Measurements from ENCODE around the gene TIMM17A. TPM values are rescaled to one million over a fixed set of nuclear protein-coding genes. Genes with fewer than 3 reads are reported as not detected.

The TIMM17A gene
- total RNA-seq, 6 experiments from 2014 or later: 26.5 to 44.1 (median 38.1) TPM

DNA sequence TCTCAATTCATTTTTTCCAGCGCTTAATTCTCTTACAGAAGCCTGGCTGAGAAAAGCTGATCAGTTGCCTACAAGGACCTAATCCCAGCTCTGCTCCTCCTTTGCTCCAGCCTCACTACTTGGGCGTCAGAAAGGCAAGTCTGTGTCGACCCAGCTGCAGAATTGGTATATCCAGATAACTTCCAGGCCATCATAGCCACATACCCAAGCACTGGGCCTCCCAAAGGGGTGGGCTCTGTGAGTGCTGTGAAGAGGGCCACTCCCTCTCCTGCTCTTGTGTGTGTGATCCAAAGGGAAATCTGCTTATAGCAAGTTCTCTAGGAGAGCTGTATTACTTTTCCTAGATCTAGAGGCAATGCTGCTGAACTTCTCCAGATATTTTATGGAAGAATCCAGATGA lies 27.0 kb upstream of the TIMM17A start:
- H3K36me3 ChIP-seq: no peaks in the 10 kb centered on the region
- no peaks in the 10 kb centered on the region for H3K4me1 ChIP-seq
- TF ChIP-seq, protein P1, sequence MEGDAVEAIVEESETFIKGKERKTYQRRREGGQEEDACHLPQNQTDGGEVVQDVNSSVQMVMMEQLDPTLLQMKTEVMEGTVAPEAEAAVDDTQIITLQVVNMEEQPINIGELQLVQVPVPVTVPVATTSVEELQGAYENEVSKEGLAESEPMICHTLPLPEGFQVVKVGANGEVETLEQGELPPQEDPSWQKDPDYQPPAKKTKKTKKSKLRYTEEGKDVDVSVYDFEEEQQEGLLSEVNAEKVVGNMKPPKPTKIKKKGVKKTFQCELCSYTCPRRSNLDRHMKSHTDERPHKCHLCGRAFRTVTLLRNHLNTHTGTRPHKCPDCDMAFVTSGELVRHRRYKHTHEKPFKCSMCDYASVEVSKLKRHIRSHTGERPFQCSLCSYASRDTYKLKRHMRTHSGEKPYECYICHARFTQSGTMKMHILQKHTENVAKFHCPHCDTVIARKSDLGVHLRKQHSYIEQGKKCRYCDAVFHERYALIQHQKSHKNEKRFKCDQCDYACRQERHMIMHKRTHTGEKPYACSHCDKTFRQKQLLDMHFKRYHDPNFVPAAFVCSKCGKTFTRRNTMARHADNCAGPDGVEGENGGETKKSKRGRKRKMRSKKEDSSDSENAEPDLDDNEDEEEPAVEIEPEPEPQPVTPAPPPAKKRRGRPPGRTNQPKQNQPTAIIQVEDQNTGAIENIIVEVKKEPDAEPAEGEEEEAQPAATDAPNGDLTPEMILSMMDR (IDR thresholded peaks at IDR 0.05): no peak
- no peak for TF ChIP-seq POLR2A (IDR thresholded peaks at IDR 0.05)
- DNase-seq: no peak
- no peak for ATAC-seq
- no peak overlapping the region for H3K4me3 ChIP-seq
- intact Hi-C loops (cut with DNase I): no loop called here
- H3K27ac ChIP-seq: no peak overlapping the region
- H3K9me3 ChIP-seq: no peaks in the 10 kb centered on the region
- 95% methylated on average over 3 of the region's 3 CpGs for WGBS (ENCODE audit: insufficient coverage, low coverage, low lambda C conversion rate, missing lambda C conversion rate)
- no peaks in the 10 kb centered on the region for H3K27me3 ChIP-seq

DNA sequence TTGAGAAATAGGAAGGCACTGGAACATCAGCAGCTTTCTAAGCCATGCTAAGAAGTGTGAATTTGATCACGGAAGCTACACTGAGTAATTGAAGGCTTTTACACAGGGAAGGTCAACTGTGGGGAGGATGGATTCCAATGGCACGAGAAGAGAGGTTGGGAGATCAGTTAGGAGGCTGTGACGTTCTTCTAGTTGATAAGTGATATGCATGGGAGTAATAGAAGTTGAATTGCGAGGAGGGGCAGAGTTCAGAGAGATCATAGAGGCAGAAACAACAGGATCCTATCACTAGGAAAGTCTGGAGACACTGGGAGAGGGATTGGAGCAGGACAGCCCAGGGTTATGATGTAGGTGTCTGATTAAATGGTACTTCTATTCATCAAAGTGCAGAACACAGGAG lies 25.2 kb upstream of the TIMM17A start:
- intact Hi-C loops (cut with DNase I): no loop called here

DNA sequence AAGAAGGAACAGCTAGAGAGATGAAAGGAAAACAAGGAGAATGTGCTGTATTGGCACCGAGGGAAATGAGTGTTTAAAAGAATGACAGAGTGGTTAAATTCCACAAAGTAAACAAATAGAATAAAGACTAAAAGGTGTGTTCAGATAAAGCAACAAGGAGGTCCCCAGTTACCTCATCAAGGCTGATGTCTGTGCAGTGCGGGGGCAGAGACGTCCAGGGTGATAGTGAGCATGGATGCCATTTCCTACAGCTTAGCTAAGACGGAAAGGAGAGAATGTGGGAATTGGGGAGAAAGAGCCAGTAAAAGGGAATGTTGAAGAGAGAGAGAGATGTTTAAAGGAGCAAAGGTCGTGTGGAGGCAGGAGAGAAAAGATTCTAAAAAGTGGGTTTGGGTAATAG lies 24.5 kb upstream of the TIMM17A start:
- intact Hi-C loops (cut with DNase I): no loop called here
- H3K36me3 ChIP-seq: no peaks in the 10 kb centered on the region
- WGBS (ENCODE audit: insufficient coverage, low coverage, low lambda C conversion rate, missing lambda C conversion rate): 59% methylated on average over 5 of the region's 5 CpGs
- TF ChIP-seq POLR2A (IDR thresholded peaks at IDR 0.05): no peak
- TF ChIP-seq, protein P1 (IDR thresholded peaks at IDR 0.05): no peak
- no peaks in the 10 kb centered on the region for H3K9me3 ChIP-seq
- no peak overlapping the region for H3K4me3 ChIP-seq
- DNase-seq (no peak), ATAC-seq (no peak)
- no peaks in the 10 kb centered on the region for H3K27me3 ChIP-seq
- H3K4me1 ChIP-seq: no peaks in the 10 kb centered on the region
- no peak overlapping the region for H3K27ac ChIP-seq

More for the DNA sequence above, 25.2 kb upstream of the TIMM17A start:
- H3K27ac ChIP-seq: no peak overlapping the region
- no peaks in the 10 kb centered on the region for H3K4me1 ChIP-seq
- 67% methylated on average over 4 of the region's 4 CpGs for WGBS (ENCODE audit: insufficient coverage, low coverage, low lambda C conversion rate, missing lambda C conversion rate)
- no peaks in the 10 kb centered on the region for H3K9me3 ChIP-seq
- TF ChIP-seq, protein P1 (IDR thresholded peaks at IDR 0.05): no peak
- H3K36me3 ChIP-seq: no peaks in the 10 kb centered on the region
- no peak for ATAC-seq
- no peak for DNase-seq
- H3K4me3 ChIP-seq: no peak overlapping the region
- no peaks in the 10 kb centered on the region for H3K27me3 ChIP-seq

DNA sequence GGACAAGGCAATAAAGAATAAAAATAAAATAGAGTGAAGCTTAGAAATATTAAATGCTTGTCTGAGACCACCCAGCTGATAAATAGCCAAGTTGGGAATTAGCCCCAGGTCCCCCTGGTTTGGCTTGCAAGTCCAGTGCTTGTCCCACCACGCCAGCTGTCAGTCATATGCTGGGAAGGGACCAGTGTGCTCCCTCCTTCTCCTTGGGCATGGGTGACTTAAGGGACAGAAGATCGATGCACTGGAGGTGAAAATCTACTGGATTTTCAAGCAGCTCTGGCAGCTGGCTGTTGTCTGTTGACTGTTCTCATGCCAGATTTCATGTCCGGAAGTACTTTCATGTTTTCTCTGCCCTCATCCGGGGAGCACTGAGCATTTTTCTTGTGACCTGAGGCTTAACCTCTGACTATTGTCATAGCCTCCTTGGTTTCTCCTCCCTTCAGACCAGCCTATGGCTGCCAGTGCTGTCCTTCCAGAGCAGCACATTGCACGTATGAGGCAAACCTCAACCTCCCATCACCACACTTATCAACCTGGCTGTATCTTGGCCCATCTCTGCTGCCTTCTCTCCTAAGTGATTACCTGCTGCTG lies 21.4 kb upstream of the TIMM17A start:
- H3K9me3 ChIP-seq: no peaks in the 10 kb centered on the region
- no peaks in the 10 kb centered on the region for H3K4me1 ChIP-seq
- no peak for DNase-seq
- no peaks in the 10 kb centered on the region for H3K36me3 ChIP-seq
- no peak overlapping the region for H3K4me3 ChIP-seq
- H3K27me3 ChIP-seq: no peaks in the 10 kb centered on the region
- 39% methylated on average over 4 of the region's 5 CpGs for WGBS (ENCODE audit: insufficient coverage, low coverage, low lambda C conversion rate, missing lambda C conversion rate)
- TF ChIP-seq POLR2A (IDR thresholded peaks at IDR 0.05): no peak
- TF ChIP-seq, protein P1 (IDR thresholded peaks at IDR 0.05): no peak
- no peak for ATAC-seq
- no peak overlapping the region for H3K27ac ChIP-seq
- intact Hi-C loops (cut with DNase I): no loop called here
